H54 (cell line): ENCODE results near the gene NEUROG2.
A peak's percentile ranks its signal among the peaks of the same experiment; 100 is the strongest.
"Not testable (repeated sequence)": the region's sequence is repeated elsewhere in the genome, so short reads cannot be mapped to it uniquely, and the experiment has no call there.

ENCODE experiments used
- DNase-seq: peaks from one replicate; pipeline ENCODE4 v3.0.0; 2011; ENCODE audit warnings: low spot score, mixed read lengths; ENCODE audit not compliant: insufficient read length
- FAIRE-seq: peaks from 3 replicates; lab custom pipeline; 2011; peaks lifted over from hg19 to GRCh38; lab: Jason Lieb, UNC
- POLR2A ChIP-seq: IDR thresholded peaks from 2 replicates; pipeline ENCODE4 v1.6.1; 2011; ENCODE audit warnings: low read depth, mild to moderate bottlenecking, low read length

NEUROG2 gene

DNA sequence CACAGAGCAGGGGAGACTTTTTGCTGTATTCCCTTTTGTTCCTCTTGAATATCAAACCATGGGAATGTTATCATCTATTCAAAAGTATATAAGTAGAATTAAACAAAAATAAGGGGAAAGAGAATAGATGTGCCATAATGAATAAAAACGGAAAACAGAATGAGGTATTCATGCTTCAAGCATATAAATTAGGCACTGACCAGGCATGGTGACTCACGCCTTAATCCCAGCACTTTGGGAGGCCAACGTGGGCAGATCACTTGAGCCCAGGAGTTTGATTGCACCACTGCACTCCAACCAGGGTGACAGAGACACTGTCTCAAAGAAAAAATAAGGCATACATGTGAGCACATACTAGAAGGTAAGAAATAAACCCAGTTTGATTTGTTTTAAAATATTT is 16.3 kb upstream of the NEUROG2 start:
- peak; percentile 72 for FAIRE-seq
- TF ChIP-seq POLR2A, result no peak

GRCh38 chr4:112531146-112531545 is 15.2 kb upstream of the NEUROG2 start:
- FAIRE-seq, result no peak
- DNase-seq, result no peak
- no peak for TF ChIP-seq POLR2A

More for the DNA sequence above, 16.3 kb upstream of the NEUROG2 start:
- DNase-seq, result no peak

- no peak for FAIRE-seq
- DNase-seq, result no peak
- no peak for TF ChIP-seq POLR2A
Measured at GRCh38 chr4:112526061-112526460, 10.1 kb upstream of the NEUROG2 start.

GRCh38 chr4:112523764-112524505 is 8.0 kb upstream of the NEUROG2 start:
- FAIRE-seq (no peak), DNase-seq (no peak)
- TF ChIP-seq POLR2A, result no peak

DNA sequence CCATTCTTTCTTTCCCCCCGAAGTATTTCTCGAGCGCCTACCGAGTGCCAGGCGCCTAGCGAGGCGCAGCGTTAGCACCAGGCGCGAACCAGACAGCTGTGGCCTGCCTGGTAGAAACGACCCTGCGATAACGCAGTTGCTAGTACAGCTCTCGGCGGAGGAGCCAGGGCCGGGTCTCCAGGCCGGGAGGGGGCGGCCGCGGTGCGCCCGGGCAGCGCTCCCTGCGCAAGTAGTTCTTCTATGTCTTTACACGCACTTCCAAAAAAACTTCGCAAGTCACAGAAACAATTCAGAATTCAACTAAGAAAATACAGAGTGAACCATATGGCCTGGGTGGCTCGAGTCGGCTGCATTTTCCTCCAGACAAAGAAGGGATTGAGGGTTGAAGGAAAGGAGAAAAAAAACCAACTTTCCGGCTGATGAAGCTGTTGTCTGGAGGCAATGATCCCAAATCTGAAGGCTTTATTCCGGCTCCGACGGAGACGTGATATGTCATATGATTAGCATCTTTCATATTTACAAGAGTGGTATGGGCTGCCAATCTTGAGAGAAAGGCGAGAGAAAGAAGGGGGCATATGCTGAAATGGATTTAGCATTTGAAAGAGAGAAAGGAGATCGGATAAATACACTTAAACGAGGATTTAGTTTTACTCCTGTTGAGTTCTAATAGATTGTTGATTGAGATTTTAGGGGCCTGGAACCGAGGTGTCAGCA is 7.2 kb upstream of the NEUROG2 start:
- no peak for TF ChIP-seq POLR2A
- DNase-seq, result no peak
- FAIRE-seq, result no peak

DNA sequence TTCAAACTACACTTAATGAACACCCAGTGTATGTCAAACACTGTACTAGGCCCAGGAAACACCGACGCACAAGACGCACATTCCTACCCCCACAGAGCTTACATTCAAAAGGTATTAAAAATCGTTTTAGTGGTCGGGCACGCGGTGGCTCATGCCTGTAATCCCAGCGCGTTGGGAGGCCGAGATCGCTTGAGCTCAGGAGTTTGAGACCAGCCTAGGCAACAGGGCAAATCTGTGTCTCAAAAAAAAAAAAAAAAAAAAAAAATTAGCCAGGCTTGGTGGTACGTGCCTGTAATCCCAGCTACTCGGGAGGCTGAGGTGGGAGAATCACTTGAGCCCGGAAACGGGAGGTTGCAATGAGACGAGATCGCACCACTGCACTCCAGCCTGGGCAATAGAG is 6.5 kb upstream of the NEUROG2 start:
- not testable (repeated sequence) for DNase-seq, FAIRE-seq

- no peak for DNase-seq
- no peak for FAIRE-seq
Measured at GRCh38 chr4:112521123-112522023, 5.4 kb upstream of the NEUROG2 start.

DNA sequence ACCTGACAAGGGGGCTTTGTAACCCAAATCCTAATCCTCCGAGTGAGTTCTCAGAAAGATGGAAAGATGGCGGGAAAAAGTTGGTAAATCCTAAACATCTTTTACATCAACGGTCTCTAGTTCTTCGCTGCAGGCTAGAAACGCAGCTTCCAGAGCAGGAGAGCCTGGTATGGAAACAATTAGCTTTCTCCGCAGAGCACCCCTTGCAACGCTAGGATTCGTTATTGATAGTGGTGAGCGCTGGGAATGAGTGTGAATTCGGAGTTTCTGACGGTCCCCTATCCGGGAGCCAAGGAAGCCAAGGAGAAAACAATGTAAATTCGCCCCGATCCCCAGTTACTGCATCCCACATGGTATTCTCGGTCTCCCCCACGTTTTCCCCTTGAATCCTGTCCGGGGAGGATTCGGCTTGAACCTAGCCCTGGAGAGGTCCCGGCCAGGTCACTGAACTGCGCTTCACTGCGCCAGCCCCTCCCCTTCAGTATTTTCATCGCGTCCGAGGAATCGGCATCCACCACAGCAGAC is 4.7 kb upstream of the NEUROG2 start:
- FAIRE-seq (no peak), DNase-seq (no peak)
- TF ChIP-seq POLR2A, result no peak

More at GRCh38 chr4:112521123-112522023, 5.4 kb upstream of the NEUROG2 start:
- no peak for TF ChIP-seq POLR2A

- DNase-seq (no peak), FAIRE-seq (no peak)
- TF ChIP-seq POLR2A, result no peak
Measured at GRCh38 chr4:112519689-112520597, 4.0 kb upstream of the NEUROG2 start.

DNA sequence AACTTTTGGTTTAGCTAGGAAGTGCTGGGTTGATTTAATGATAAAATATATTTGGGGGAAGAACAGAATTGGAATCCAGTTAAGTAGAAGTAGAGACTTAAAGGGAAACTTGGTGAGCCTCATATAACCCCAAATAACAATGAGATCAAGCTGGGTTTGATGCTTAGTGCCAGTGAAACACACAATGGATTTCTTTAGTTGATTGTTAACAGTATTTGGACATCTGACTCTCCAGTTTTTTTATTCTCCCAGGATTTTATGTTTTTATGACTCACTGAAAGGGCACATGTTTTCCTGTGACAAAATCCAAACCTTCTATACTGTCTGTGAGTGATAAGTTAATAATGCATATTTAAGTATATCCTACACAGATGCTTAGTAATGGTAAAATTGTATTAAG is 2.7 kb upstream of the NEUROG2 start:
- FAIRE-seq (no peak), DNase-seq (no peak)
- no peak for TF ChIP-seq POLR2A

- FAIRE-seq, result no peak
- no peak for DNase-seq
- TF ChIP-seq POLR2A, result no peak
Measured at GRCh38 chr4:112517911-112518310, 1.9 kb upstream of the NEUROG2 start.

GRCh38 chr4:112517067-112517634 is 1.2 kb upstream of the NEUROG2 start:
- no peak for FAIRE-seq
- no peak for TF ChIP-seq POLR2A

More at GRCh38 chr4:112517067-112517634, 1.2 kb upstream of the NEUROG2 start:
- DNase-seq, result no peak
